ENCODE results near the gene ZNF541. TPM values are rescaled to one million over a fixed set of nuclear protein-coding genes. Genes with fewer than 3 reads are reported as not detected.

The ZNF541 gene
- total RNA-seq, 1 experiment from 2014 or later = 0.36 TPM

- no peak overlapping the region for H3K4me3 ChIP-seq
- H3K9me3 ChIP-seq = no peaks in the 10 kb centered on the region
- no peak for DNase-seq
- H3K27me3 ChIP-seq = no peaks in the 10 kb centered on the region
- H3K36me3 ChIP-seq = no peaks in the 10 kb centered on the region
Observed at GRCh38 chr19:47572635-47573034, 313 bp downstream of the ZNF541 start.

GRCh38 chr19:47569331-47569730 lies 3.6 kb downstream of the ZNF541 start:
- H3K9me3 ChIP-seq = no peaks in the 10 kb centered on the region
- H3K36me3 ChIP-seq = no peaks in the 10 kb centered on the region
- no peak for DNase-seq
- no peaks in the 10 kb centered on the region for H3K27me3 ChIP-seq
- H3K4me3 ChIP-seq = no peak overlapping the region

- DNase-seq = no peak
- no peaks in the 10 kb centered on the region for H3K36me3 ChIP-seq
Observed at GRCh38 chr19:47564081-47564480, 8.9 kb downstream of the ZNF541 start.

GRCh38 chr19:47561440-47562057 lies 11.4 kb downstream of the ZNF541 start:
- no peak overlapping the region for H3K4me3 ChIP-seq
- no peaks in the 10 kb centered on the region for H3K9me3 ChIP-seq
- H3K36me3 ChIP-seq = no peaks in the 10 kb centered on the region
- no peak for DNase-seq
- no peaks in the 10 kb centered on the region for H3K27me3 ChIP-seq

More at GRCh38 chr19:47564081-47564480, 8.9 kb downstream of the ZNF541 start:
- H3K4me3 ChIP-seq = no peak overlapping the region
- no peaks in the 10 kb centered on the region for H3K9me3 ChIP-seq
- no peaks in the 10 kb centered on the region for H3K27me3 ChIP-seq

GRCh38 chr19:47560999-47561398 lies 11.9 kb downstream of the ZNF541 start:
- H3K9me3 ChIP-seq = no peaks in the 10 kb centered on the region
- DNase-seq = no peak
- no peak overlapping the region for H3K4me3 ChIP-seq
- no peaks in the 10 kb centered on the region for H3K27me3 ChIP-seq
- H3K36me3 ChIP-seq = no peaks in the 10 kb centered on the region

- DNase-seq = no peak
Observed at GRCh38 chr19:47550129-47550528, 22.8 kb downstream of the ZNF541 start.

GRCh38 chr19:47549261-47549862 lies 23.6 kb downstream of the ZNF541 start:
- Histone ChIP-seq H3K36me3 (no peaks in the 10 kb centered on the region), H3K27me3 (no peaks in the 10 kb centered on the region), H3K9me3 (no peaks in the 10 kb centered on the region), H3K4me3 (no peak overlapping the region)
- DNase-seq = no peak

More at GRCh38 chr19:47550129-47550528, 22.8 kb downstream of the ZNF541 start:
- Histone ChIP-seq H3K36me3 (no peaks in the 10 kb centered on the region), H3K9me3 (no peaks in the 10 kb centered on the region), H3K4me3 (no peak overlapping the region), H3K27me3 (no peaks in the 10 kb centered on the region)

GRCh38 chr19:47547199-47547598 lies 25.7 kb downstream of the ZNF541 start:
- Histone ChIP-seq H3K27me3 (no peaks in the 10 kb centered on the region), H3K4me3 (no peak overlapping the region), H3K9me3 (no peaks in the 10 kb centered on the region), H3K36me3 (no peaks in the 10 kb centered on the region)
- DNase-seq = no peak

- no peak for DNase-seq
- Histone ChIP-seq H3K4me3 (no peak overlapping the region), H3K9me3 (no peaks in the 10 kb centered on the region), H3K27me3 (no peaks in the 10 kb centered on the region), H3K36me3 (no peaks in the 10 kb centered on the region)
Observed at GRCh38 chr19:47545061-47545948, 27.6 kb downstream of the ZNF541 start.

GRCh38 chr19:47544476-47544875 lies 28.5 kb downstream of the ZNF541 start:
- DNase-seq = no peak
- no peaks in the 10 kb centered on the region for H3K27me3 ChIP-seq
- no peaks in the 10 kb centered on the region for H3K9me3 ChIP-seq
- H3K4me3 ChIP-seq = no peak overlapping the region
- no peaks in the 10 kb centered on the region for H3K36me3 ChIP-seq

GRCh38 chr19:47544075-47544474 lies 28.9 kb downstream of the ZNF541 start:
- Histone ChIP-seq H3K36me3 (no peaks in the 10 kb centered on the region), H3K27me3 (no peaks in the 10 kb centered on the region), H3K4me3 (no peak overlapping the region), H3K9me3 (no peaks in the 10 kb centered on the region)
- no peak for DNase-seq

- Histone ChIP-seq H3K4me3 (no peak overlapping the region), H3K27me3 (no peaks in the 10 kb centered on the region), H3K36me3 (no peaks in the 10 kb centered on the region), H3K9me3 (no peaks in the 10 kb centered on the region)
- peak; percentile 71 for DNase-seq
Observed at GRCh38 chr19:47542030-47542475, 30.9 kb downstream of the ZNF541 start.

GRCh38 chr19:47541518-47541917 lies 31.4 kb downstream of the ZNF541 start:
- no peak for DNase-seq

GRCh38 chr19:47540748-47541147 lies 32.2 kb downstream of the ZNF541 start:
- no peaks in the 10 kb centered on the region for H3K9me3 ChIP-seq
- no peaks in the 10 kb centered on the region for H3K27me3 ChIP-seq
- DNase-seq = peak; percentile 11
- no peaks in the 10 kb centered on the region for H3K36me3 ChIP-seq
- no peak overlapping the region for H3K4me3 ChIP-seq

More at GRCh38 chr19:47541518-47541917, 31.4 kb downstream of the ZNF541 start:
- Histone ChIP-seq H3K36me3 (no peaks in the 10 kb centered on the region), H3K27me3 (no peaks in the 10 kb centered on the region), H3K9me3 (no peaks in the 10 kb centered on the region), H3K4me3 (no peak overlapping the region)

GRCh38 chr19:47539747-47540311 lies 33.1 kb downstream of the ZNF541 start:
- DNase-seq = no peak
- H3K27me3 ChIP-seq = no peaks in the 10 kb centered on the region
- H3K36me3 ChIP-seq = no peaks in the 10 kb centered on the region
- no peaks in the 10 kb centered on the region for H3K9me3 ChIP-seq
- H3K4me3 ChIP-seq = no peak overlapping the region

GRCh38 chr19:47538812-47539211 lies 34.1 kb downstream of the ZNF541 start:
- DNase-seq = no peak
- Histone ChIP-seq H3K36me3 (no peaks in the 10 kb centered on the region), H3K27me3 (no peaks in the 10 kb centered on the region), H3K4me3 (no peak overlapping the region), H3K9me3 (no peaks in the 10 kb centered on the region)

- H3K9me3 ChIP-seq = no peaks in the 10 kb centered on the region
- no peaks in the 10 kb centered on the region for H3K36me3 ChIP-seq
- DNase-seq = no peak
- H3K27me3 ChIP-seq = no peaks in the 10 kb centered on the region
- H3K4me3 ChIP-seq = no peak overlapping the region
Observed at GRCh38 chr19:47537493-47537892, 35.5 kb downstream of the ZNF541 start.

Measured in MG63 (cell line).